HEK293T (cell line): Measurements from ENCODE around the gene UBL7.

ENCODE experiments used
- ARNT ChIP-seq: fragments of 450-650 bp; IDR thresholded peaks from 2 replicates; pipeline ENCODE4 v1.6.1; 2017; ENCODE audit warnings: mild to moderate bottlenecking
- BHLHE40 ChIP-seq: fragments of 450-650 bp; IDR thresholded peaks from 2 replicates; pipeline ENCODE4 v1.6.1; 2016; ENCODE audit warnings: mild to moderate bottlenecking, moderate library complexity, borderline replicate concordance
- FOXA1 ChIP-seq: fragments of 450-650 bp; IDR thresholded peaks from 2 replicates; pipeline ENCODE4 v1.6.1; 2016; ENCODE audit warnings: mild to moderate bottlenecking
- TARDBP ChIP-seq: fragments of 450-650 bp; IDR thresholded peaks from 2 replicates; pipeline ENCODE4 v1.6.1; 2016

GRCh38 chr15:74398183-74398582, 62.8 kb downstream of the UBL7 start:
- TF ChIP-seq TARDBP = no peak
- TF ChIP-seq ARNT = no peak
- TF ChIP-seq BHLHE40 = no peak
- TF ChIP-seq FOXA1 = no peak
